Measurements from ENCODE around the gene CD82. TPM values are rescaled to one million over a fixed set of nuclear protein-coding genes. Genes with fewer than 3 reads are reported as not detected.

Gene CD82
- total and polyA plus RNA-seq, 2 of the 8 experiments (the other 6 are each of a cell fraction or from before 2014, with no cell fraction given), result 7.9 to 10.3 TPM

GRCh38 chr11:44607319-44607962, 42.0 kb downstream of the CD82 start:
- H4K8ac ChIP-seq (ENCODE audit: extremely low read depth, insufficient read depth, low read length), result no peak overlapping the region
- H3K36me3 ChIP-seq (ENCODE audit: control insufficient read depth in 2 of 4, insufficient read depth in 4 of 4, low read length in 3 of 4), result no peaks in the 10 kb centered on the region
- H2AK5ac ChIP-seq (ENCODE audit: low read depth, low read length), result no peak overlapping the region
- H3K56ac ChIP-seq (replicated peaks; ENCODE audit: insufficient read length, low read depth, low read length), result no peak overlapping the region
- FAIRE-seq, result no peak
- H3K4me2 ChIP-seq (ENCODE audit: insufficient read depth in 1 of 2, low read depth in 2 of 2, low read length in 2 of 2), result no peak overlapping the region
- no peak overlapping the region for H4K5ac ChIP-seq (ENCODE audit: insufficient read length, low read depth, low read length)
- H2AFZ ChIP-seq (ENCODE audit: low read length), result no peak overlapping the region
- no peak overlapping the region for H3K9ac ChIP-seq (replicated peaks in 1 of 4; ENCODE audit: extremely low read depth in 1 of 4, low read depth in 3 of 4, low read length in 3 of 4)
- no peak overlapping the region for H3K14ac ChIP-seq (ENCODE audit: insufficient read length)
- H4K20me1 ChIP-seq (replicated peaks in 1 of 2; ENCODE audit: control insufficient read depth in 1 of 2, insufficient read depth in 2 of 2, low read length in 2 of 2), result no peaks in the 10 kb centered on the region
- CTCF ChIA-PET (ENCODE audit: partially characterized antibody), result interaction anchor here (0.7 to 1.5 kb wide), 8 partner anchors 8 to 287 kb away, joined by 3 to 12 read pairs (median 3); no protein-coding TSS in a partner anchor
- no peaks in the 10 kb centered on the region for H3K9me3 ChIP-seq (ENCODE audit: insufficient read depth in 2 of 2, low read depth in 1 of 2, low read length in 1 of 2)
- TF ChIP-seq MAFK (IDR thresholded peaks at IDR 0.05; ENCODE audit: low read depth, low read length) (no peak), PHF8 (conservative IDR thresholded peaks at IDR 0.05; ENCODE audit: low read depth, low read length) (no peak), JUN (IDR thresholded peaks at IDR 0.05; ENCODE audit: low read depth, low read length) (no peak), CREB1 (IDR thresholded peaks at IDR 0.05) (no peak), YY1 (IDR thresholded peaks at IDR 0.05; ENCODE audit: low read depth, low read length) (no peak), SIN3A (conservative IDR thresholded peaks at IDR 0.05 in 1 of 2, IDR thresholded peaks at IDR 0.05 in 1 of 2; ENCODE audit: low read depth in 1 of 2, low read length in 2 of 2) (no peak)
- H3K79me2 ChIP-seq (ENCODE audit: control insufficient read depth in 1 of 2, insufficient read depth in 2 of 2, low read length in 2 of 2), result no peaks in the 10 kb centered on the region
- H2BK12ac ChIP-seq (ENCODE audit: low read depth, low read length), result no peak overlapping the region
- no peak overlapping the region for H2BK20ac ChIP-seq (ENCODE audit: low read length)
- H3K4ac ChIP-seq (replicated peaks; ENCODE audit: insufficient read length, low read depth, low read length), result no peak overlapping the region
- no peak overlapping the region for H3K4me3 ChIP-seq (ENCODE audit: extremely low read depth in 1 of 4, insufficient read depth in 2 of 4, low read depth in 3 of 4, low read length in 4 of 4)
- H3K79me1 ChIP-seq (ENCODE audit: low read depth, low read length), result no peaks in the 10 kb centered on the region
- no peak overlapping the region for H4K91ac ChIP-seq (replicated peaks; ENCODE audit: insufficient read length, low read length)
- POLR2A ChIA-PET (ENCODE audit: partially characterized antibody), result interaction anchor here (0.8 kb wide), 1 partner anchor 44 kb away, joined by 3 read pairs; no protein-coding TSS in a partner anchor
- H3K18ac ChIP-seq (ENCODE audit: extremely low read depth, low read length), result no peak overlapping the region
- H2BK5ac ChIP-seq (ENCODE audit: low read depth, low read length), result no peak overlapping the region
- no peak overlapping the region for H3K27ac ChIP-seq (ENCODE audit: low read depth, low read length)
- H3K27me3 ChIP-seq (replicated peaks in 1 of 4; ENCODE audit: control insufficient read depth in 3 of 4, extremely low read depth in 1 of 4, insufficient read depth in 3 of 4, low read length in 3 of 4), result no peaks in the 10 kb centered on the region
- H2BK120ac ChIP-seq (replicated peaks; ENCODE audit: low read depth, low read length), result no peak overlapping the region
- H2BK15ac ChIP-seq (ENCODE audit: low read length), result no peak overlapping the region
- H3K4me1 ChIP-seq (replicated peaks in 1 of 4; ENCODE audit: control insufficient read depth in 3 of 4, insufficient read depth in 4 of 4, low read length in 3 of 4), result no peaks in the 10 kb centered on the region; a peak in 1 of 7 replicates
- no peak overlapping the region for H3K23ac ChIP-seq (ENCODE audit: insufficient read length)
- H3K23me2 ChIP-seq (ENCODE audit: low read depth, low read length), result no peaks in the 10 kb centered on the region
- DNase-seq (ENCODE audit: low read depth in 1 of 2, low spot score in 2 of 2), result no peak
- WGBS, 2 experiments (ENCODE audit: extremely low coverage in 1 of 2, insufficient coverage in 1 of 2, insufficient read length in 1 of 2, insufficient replicate concordance in 2 of 2, low coverage in 1 of 2, low lambda C conversion rate in 2 of 2, missing lambda C conversion rate in 1 of 2), result 89% methylated on average over 6 of the region's 6 CpGs; no CpG with 5 or more reads in 1 of the 2 experiments
